Neural progenitor cell (in vitro differentiated cells): Measurements from ENCODE around the gene LRRC8E.

Experiments
- EZH2 ChIP-seq: fragments of 200-600 bp; sonication (generic); IDR thresholded peaks from 2 replicates; pipeline ENCODE4 v1.6.1; 2017; ENCODE audit warnings: antibody characterized with exemption, mild to moderate bottlenecking, moderate library complexity
- TF ChIP-seq, protein P1 (sequence below): fragments of 200-600 bp; sonication (generic); IDR thresholded peaks from 2 replicates; pipeline ENCODE4 v1.5.1; 2017; ENCODE audit warnings: antibody characterized with exemption, mild to moderate bottlenecking

DNA sequence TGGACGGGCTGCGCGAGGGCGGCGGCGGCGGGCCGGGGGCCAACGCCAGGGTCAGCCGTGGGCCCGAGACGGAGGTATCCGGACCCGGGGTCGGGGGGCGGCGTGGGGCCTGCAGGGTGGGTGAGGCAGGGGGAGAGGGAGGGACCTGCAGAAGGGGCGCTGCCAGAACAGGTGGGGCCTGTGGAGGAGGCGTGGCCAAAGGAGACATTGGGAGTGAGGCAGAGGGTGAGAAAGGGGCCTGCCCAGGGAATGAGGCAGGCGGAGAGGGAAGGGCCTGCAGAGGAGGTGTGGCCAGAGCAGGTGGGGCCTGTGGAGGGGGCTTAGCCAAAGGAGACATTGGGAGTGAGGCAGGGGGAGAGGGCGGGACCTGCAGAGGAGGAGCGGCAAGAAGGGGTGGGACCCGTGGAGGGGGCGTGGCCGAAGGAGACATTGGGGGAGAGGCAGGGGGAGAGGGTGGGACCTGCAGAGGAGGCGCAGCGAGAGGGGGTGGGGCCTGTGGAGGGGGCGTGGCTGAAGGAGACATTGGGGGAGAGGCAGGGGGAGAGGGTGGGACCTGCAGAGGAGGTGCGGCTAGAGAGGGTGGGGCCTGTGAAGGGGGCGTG, 18.3 kb upstream of the LRRC8E start:
- TF ChIP-seq, protein P1, sequence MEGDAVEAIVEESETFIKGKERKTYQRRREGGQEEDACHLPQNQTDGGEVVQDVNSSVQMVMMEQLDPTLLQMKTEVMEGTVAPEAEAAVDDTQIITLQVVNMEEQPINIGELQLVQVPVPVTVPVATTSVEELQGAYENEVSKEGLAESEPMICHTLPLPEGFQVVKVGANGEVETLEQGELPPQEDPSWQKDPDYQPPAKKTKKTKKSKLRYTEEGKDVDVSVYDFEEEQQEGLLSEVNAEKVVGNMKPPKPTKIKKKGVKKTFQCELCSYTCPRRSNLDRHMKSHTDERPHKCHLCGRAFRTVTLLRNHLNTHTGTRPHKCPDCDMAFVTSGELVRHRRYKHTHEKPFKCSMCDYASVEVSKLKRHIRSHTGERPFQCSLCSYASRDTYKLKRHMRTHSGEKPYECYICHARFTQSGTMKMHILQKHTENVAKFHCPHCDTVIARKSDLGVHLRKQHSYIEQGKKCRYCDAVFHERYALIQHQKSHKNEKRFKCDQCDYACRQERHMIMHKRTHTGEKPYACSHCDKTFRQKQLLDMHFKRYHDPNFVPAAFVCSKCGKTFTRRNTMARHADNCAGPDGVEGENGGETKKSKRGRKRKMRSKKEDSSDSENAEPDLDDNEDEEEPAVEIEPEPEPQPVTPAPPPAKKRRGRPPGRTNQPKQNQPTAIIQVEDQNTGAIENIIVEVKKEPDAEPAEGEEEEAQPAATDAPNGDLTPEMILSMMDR: no peak
- no peak for TF ChIP-seq EZH2
